Suppressor macrophage (primary cell): Measurements from ENCODE around the gene MSI2.
"Not testable (repeated sequence)": the region's sequence is repeated elsewhere in the genome, so short reads cannot be mapped to it uniquely, and the experiment has no call there.

Experiments used
- DNase-seq, 4 experiments: peaks; one replicate each; pipeline ENCODE4 v3.0.0-alpha.2; 2020 to 2022

Gene MSI2

DNA sequence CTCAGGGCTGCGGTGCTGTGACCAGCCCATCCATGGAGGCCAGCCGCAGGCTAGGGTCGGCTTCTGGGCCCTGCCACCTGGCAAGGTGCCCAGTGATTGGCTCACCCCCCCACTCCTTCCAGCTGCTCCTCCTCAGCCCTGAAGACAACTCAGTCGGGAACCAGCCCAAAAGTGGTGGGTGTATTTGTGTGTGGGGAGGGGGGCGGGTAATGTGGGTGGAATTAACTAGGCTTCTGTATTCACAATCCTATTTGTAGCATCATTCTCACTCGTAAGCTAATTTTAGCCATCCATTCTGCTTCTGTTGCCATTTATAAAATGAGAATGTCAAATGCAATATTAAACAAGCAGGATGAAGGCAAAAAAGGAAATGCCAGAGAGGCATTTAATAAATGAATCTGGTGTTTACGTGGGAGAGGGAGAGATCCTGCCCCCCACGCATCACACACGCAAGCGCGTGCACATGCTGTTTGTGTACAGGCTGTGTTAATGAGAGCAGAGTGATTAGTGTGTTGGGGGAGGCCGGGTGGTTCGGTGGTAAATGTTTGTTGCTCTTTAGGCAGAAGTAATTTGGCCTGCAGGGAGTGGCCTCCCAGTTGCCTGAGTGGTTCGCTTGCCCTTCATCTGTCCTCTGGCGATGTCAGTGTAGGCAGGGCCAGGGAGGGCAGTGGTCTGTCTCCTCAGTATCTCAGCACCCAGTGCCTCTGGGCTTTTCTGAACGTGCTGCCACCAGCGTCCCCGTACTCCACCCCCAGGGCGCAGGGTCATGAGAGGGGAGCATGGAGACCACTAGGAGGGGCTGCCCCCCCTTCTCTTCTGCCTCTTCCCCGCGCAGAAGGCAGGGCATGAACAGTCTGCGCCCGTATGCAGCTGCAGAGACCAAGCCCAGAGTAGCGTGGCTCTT, 348.7 kb downstream of the MSI2 start:
- peak; percentile 23 to 53 (median 48) for DNase-seq

DNA sequence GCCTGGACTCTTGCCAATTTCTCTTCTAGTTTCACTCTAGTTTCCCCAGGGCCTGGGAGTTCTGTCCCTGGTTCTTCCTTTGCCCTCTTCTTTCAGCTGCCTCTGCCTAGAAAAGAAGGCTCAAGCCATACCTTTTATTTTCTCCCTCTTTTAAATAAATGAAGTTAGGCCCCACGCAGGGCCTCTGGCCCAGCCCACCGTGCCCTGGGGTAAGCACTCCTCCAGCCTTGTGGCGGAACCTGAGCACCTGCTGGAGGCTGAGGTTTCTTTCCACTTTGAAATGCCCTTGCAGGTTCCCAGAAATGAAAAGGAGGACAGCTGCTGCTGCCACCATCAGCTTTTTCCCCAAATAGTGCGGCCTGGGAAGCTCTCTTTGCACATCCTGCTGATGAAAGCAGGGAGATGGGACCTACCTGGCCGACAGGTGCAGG, 349.4 kb downstream of the MSI2 start:
- peak; percentile 71 to 96 (median 80) for DNase-seq

DNA sequence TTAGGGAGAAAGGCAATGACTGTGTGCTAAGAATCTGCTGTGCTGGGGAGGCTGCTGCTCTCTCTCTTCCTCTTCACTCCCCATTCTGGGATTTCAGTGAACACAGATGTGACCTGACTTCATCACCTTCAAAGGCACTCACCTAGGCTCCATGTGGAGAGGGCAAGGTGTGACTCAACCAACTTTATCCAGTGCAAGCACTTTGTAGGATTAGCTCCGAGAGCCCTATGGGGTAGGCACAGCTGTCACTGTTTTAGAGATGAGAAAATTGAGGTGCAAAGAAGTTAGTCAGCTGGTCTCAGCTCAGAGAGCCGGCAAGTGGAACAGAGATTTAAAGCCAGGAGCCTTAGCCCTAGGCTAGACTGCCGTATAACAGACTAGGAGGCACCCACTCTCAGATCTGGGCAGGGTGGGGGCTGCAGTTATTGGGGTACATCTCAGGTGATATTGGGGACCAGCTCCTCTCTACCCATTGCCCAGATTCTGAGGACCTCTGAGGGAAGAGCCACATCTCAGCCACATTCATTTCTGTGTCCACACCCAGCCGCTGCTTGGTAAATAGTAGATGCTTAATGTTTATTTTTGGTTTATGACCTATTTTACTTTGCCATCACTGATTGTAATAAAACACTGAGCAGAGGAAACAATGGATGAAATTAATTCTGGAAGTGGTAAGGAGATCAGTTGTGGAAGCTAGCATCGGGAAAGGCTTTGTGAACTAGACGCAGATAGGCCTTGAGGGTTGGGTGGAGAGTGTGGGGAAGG, 350.0 kb downstream of the MSI2 start:
- DNase-seq, result no peak

DNA sequence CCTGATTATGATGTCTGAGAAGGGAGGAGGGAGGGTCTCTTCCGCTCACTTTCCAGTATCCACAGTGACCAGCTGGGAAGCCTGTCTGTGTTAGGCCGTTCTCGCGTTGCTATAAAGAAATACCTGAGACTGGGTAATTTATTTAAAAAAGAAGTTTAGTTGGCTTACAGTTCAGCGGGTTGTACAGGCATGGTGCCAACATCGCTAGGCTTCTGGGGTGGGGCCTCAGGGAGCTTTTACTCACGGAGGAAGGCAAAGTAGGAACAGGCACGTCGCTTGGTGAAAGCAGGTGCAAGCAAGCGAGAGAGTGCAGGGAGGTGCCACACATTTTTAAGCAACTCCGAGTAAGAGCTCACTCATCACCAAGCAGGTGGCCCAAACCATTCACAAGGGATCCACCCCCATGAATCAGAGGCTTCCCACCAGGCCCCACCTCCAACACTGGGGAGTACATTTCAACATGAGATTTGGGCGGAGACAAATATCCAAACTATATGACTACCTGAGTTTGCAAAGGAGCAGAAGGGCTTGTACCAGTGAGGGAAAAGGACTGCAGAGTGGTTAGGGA, 351.3 kb downstream of the MSI2 start:
- DNase-seq, result no peak

DNA sequence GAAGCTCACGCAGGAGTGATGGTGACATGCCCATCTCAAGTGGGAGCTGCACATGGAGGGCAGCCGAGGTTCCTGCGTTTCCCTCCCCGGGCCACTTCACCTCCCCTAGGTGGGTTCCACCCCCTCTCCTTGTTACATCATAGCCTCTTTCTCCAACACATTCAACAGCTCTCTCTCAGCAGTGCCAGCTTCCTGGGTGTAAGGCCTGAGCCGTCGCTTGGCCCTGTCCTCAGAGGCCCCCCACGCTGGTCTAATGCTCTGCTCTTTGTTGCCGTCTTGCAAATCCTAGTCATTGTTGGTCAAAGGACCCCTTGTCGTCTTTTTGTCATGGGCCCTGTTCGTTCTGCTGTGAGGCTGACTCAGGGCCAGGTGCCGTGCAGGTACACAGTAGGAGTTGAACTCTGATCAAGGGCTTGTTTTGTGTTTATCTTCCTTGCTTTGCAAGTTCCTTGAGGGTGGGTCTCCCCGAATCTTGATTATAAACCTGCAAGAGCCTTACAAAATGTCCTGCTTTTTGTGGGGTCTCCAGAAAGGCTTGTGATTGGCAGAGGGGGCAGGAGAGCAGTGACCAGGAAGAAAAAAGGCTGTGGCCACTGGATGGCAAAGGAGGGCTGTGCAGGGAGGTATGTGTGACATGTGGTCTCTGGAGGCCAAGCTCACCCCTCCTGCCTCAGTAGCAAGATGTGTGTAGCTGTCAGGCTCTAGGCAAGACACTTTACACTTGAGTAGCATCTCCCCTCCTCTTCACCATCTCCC, 352.2 kb downstream of the MSI2 start:
- DNase-seq, result no peak

DNA sequence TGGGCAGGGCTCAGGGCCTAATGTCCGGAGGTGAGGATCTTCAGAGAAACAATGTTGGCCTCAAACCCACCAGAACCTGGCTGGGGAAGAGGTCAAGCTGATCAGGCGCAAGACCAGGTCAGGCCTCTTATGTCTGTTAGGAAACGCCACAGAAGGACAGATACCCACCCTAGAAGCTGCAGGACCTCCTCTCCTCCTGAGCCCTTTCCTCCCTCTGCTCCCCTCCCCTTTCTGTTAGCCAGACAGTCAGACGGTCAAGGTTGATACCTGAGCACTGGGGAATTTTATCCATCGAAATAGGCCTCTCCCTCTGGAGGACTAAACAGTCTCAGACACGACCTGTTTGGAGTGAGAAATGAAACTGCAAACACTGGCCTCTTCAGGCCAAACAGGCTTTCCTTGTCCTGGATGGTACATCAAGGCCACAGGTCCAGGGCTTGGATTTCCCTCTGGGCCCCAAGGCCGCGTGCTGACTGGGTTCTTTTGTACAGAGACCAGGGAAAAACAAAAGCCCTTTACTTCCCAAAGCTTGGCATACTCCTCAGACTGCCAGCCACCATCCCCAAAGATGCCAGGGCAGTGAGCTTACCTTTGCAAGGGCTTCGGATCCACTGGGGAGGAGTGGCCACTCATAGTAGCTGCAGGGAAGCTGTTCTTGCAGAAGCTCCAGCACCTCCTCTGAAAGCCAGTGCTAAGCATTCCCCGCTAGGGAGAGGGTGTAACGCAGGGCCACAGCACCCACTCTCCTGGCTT, 353.0 kb downstream of the MSI2 start:
- DNase-seq, result no peak

DNA sequence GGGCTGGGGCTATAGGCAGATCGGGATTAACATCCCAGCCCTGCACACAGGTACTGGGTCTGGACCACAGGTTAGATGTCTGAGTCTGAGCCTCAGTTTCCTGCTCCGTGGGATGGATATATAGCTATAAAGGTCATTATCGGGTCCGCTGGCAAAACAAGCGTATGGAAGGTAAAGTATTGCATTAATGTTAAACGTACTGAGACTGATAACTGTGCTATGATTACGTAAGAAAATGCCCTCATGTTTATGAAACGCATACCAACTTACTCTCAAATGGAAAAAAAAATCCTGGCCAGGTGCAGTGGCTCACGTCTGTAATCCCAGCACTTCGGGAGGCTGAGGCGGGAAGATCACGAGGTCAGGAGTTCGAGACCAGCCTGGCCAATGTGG, 353.6 kb downstream of the MSI2 start:
- DNase-seq, result no peak

DNA sequence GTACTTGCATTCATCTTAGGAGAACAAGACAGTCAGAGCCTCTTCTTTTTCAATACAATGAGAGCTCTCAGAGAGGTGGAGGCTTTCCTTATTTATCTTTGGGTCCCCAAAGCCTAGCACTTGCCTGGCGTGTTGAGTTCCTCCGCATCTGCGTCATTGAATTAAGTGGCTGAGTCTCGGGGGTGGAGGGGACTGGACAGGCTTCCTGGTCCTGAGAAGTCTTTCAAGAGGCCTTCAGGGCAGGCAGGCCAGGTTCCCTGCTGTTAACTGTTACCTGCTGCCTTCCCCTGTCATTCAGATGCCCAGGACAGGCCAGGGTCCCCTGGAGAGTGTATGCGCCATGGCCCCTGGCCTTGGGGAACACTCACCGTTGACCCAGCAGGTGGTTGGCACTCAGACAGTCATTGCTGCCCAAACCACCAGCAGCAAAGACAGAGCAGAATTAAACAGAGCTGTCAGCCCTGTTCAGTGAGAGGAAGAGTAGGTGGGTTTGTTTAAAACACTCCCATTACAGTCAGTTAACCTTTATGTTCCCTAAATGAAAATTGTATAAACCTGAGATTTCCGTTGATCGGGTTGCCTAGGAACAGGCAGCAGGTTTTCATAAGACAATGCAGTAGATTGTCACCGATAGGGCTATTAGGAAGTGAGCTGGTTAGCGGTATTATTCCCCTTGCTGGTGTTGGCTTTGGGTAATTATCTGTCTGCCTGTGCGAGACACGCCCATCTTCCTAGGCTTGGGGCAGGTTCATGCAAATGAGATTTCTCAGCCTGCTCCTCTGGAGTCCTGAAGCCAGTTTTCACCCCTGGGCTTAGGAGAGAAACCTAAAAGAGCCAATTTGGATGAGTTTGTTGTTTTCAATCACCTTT, 356.1 kb downstream of the MSI2 start:
- no peak for DNase-seq

DNA sequence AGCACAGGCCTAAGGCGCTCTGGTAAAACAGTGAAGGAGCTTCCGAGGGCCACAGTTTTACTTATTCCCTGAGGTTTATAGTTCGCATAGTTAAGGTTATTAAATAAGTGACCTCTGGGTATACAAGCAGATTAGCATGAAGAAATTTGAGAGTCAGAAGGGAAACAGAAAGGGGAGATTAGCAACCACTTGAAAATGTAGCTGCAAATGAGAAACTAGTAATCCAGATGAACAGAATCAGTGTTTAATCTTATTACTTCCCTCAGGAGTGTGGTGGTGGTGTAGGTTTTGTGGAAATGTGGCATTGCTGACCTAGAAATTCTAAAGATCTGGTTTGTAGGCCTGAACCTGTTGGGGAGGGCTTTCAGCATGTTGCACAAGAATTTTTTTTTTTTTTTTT, 358.4 kb downstream of the MSI2 start:
- no peak for DNase-seq

DNA sequence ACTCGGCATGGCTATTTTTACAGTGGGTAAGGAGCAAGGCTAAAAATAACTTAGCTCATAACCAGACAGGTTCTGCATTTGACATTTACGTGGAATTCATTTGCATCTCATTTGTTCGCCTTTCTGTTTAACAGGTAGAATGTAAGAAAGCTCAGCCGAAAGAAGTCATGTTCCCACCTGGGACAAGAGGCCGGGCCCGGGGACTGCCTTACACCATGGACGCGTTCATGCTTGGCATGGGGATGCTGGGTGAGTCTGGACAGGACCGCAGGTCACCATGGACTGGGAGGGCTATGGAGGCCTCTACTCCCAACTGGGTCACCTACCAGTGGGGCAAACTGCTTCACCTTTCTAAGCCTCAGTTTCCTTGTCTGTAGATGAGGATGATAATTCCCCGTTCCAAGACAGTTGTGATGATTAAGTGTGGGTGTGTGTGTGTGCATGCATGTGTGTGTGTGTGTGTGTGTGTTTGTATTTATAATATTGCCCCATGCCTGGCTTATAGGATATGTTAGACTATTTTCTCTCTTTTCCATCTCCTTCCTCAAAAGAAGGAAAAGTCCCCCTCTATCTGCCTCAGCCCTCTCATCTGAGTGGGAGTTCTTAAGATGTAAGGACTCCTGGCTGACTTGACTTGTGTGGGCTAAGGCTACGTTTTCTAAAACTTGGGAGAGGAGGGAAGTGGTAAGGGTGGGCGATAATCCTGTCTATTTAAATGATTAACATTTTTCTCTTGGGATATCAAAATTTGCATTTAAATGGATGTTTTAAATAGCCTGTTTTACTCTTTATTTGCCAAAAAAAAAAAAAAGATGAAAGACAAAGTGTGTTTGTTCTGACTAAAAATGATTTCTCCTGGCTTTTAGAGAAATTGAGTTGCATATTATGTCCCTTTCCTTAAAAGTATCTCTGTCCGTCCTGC, 359.8 kb downstream of the MSI2 start:
- peak in 3 of 4 experiments; percentile 28 to 48 (median 31) for DNase-seq

DNA sequence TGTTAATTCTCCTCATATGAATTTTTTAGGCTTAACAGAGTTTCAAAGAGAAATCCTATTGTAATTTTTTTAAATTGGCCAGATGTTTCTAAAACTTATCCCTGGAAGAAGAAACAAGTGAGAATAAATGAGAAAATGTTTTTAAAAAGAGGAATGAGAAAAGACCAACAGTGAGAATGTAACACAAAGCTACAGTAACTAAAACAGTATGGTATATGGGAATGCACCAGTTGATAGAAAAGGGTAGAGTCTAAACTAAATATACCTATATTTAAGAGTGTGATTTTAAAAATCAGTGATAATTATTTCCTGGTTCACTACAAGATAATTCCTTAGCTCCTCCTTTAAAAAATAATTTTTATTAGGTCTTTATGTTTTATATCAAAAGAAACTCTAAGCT, 360.9 kb downstream of the MSI2 start:
- DNase-seq, result no peak

DNA sequence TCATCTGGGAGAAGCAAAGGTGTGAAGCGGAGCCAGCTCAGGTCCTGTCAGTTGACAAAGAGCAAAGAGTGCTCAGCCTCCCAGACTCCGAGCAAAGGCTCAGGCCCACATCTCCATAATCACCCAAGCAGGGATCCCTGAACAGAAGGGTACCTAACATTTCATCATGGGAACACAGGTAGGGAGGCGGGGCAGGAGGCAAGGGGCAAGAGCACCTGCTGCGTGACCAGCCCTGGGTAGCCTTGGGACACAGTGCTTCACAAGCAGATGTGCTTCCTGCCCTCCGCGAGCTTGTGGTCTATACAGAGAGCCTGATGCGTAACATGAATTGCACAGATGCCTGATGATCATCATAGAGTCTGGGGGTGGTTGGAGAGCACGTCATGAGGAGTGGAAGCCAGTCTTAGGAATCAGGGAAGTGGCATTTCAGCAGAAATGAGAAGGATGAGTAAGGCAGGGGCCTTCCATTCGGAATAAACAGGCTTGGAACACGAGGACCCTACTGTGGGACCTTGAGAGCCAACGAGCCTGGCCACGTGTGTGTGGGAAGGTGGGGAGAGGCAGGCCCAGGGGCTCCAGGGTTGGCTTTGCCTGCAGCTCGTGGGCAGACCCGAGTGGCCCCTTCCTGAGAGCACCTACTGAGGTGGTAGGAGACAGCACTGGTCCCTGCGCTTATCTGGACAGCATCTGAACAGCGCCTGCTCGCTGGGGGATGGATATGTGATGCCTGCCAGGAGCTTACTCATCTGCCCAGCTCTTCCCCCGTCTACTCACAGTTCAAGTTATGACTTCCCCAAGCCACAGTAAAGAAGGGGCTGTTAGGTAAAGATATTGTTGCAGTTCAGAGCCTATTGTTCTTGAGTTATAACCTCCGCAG, 363.0 kb downstream of the MSI2 start:
- DNase-seq, result peak; percentile 24 to 67 (median 36)

DNA sequence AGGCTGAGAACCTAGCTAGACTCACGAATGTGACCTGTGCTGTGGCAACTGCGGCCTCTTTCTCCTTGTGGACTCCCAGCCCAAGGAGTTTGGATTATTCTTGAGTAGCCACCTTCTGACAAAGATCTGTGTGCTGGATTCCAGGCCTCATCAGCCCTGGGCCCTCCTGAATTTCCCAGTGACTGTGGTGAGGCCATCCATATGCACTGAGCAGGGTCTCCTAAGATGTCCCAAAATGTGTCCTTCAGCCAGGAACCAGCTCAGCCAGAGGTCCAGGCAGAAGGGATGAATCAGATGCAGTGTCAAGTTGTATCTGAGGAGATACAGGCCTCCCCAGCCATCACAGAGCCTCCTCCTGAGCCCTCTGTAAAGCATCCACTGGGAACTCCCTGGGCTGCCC, 364.3 kb downstream of the MSI2 start:
- DNase-seq, result no peak

DNA sequence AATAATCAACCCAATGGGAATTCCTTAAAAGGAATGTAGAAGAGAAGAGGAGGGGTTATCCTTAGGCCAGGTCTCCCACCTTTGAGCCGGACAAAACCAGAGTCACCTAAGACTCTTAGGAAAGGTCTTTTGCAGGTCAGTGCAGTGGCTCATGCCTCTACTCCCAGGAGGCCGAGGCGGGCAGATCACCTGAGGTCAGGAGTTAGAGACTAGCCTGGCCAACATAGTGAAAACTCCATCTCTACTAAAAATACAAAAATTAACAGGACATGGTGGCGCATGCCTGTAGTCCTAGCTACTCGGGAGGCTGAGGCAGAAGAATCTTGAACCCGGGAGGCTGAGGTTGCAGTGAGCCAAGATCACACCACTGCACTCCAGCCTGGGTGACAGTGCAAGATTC, 365.5 kb downstream of the MSI2 start:
- not testable (repeated sequence) for DNase-seq

DNA sequence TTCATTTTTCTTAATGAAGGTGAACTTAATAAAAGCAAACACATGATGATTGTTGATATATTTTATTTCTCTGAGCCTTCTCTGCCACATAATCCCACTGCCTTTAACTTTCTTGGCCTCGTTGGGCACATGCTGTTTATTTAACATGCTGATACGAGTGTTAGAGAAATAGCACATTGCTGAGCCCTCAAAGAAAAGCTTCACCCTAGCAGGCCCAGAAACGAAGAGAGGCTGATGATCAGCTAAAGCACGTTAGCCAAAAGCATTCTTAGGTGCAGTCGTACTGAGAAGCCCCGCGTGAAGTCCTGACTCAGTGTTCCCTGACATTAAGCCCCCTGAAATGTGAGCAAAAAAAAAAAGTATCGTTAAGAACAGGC, 366.0 kb downstream of the MSI2 start:
- no peak for DNase-seq

DNA sequence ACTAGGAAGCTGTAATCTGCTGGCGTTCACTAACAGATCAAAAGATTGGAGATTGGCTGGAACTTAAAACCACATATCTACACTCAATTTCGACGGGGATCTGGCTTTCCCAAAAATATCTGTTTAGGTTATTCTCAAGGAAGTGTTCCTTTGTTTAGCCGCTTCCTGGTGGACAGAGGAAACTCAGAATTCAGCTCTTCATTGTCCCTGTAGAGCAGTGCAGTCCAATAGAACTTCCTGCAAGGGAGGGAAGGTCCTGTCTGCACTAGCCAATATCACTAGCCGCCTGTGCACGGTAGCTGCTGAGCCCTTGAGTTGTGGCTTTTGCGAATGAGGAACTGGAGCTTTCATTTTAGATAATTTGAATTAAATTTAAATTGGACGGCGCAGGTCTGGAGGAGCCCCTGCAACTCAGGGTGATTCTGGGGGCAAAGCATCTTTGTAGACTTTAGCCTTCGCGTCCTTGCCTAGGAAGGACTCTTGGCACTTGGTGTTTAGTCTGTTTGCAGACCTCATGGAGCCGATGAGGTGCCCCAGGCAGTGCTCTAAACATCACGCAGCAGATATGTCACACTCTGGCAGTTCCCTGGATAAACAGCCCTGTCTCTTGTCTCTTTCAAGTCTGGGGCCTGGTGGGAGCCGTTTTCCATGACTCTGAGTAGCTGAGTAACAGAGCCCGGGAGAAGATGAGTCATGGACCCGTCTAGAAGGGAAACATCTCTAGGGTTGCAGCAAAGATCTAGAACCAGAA, 366.5 kb downstream of the MSI2 start:
- DNase-seq, result peak; percentile 69 to 82 (median 78)

DNA sequence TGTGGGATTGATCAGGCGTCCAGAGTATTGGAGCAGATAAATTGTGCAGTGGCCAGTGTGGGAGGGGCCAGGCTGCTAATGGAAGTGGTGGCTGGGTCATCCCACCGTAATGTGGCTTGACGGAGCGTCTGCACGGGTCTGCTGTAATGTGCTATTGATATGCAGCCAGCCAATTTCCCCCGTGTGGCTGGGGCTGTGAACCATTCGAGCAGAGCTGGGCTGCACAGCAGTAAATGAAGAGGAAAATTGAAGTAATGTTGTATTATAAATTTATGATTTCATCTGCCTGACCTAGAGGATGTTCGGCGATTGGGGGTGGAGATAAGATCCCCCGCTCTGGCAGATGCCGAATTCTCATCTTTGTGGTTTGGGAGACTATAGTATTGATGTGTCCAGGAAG, 367.3 kb downstream of the MSI2 start:
- no peak for DNase-seq

DNA sequence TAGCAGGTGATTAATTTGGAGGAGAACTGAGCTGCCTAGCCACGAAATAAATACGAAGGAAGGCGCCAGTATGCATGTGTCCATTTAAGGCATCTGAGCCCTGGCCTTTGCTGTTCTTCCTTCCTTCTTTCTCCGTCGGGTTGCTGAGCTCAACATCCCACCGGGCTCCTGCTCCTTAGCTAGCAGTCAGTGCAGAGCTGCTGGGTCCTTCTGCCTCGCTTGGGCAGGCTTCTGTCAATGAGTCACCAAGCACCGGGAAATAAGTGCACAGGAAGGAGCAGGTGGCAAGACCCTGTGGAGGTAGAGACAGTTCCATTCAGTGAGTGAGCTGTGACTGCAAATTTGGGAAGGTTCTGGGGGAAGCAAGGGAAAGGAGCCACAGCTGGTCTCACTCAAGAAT, 368.1 kb downstream of the MSI2 start:
- peak; percentile 59 to 73 (median 70) for DNase-seq
